SK-N-DZ (cell line): ENCODE measurements around the gene DCTN1.
A peak's percentile ranks its signal among the peaks of the same experiment; 100 is the strongest.

ENCODE experiments used
- DNase-seq: peaks from one replicate; pipeline ENCODE4 v3.0.0-alpha.2; 2015; ENCODE audit warnings: low spot score

The DCTN1 gene

DNA sequence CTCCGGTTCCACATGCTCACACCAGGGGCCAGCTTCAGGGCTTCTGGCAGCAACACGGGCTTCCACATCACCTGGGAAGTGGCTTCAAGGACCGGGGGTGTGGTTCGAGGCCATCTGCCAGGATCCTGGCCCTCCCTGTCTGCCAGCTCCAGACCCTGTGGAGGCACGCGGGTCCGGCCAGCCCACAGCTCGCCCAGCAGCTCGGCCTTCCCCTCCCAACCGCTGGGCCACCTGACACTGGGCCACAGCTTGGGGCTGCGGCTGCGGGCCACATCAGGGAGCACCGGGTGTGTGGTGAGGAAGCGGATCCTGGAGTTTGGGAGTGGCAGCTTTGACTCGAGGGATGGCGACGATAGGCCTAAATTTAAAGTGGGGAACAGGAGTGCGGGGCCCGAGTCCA is 34.3 kb upstream of the DCTN1 start:
- DNase-seq, result no peak

DNA sequence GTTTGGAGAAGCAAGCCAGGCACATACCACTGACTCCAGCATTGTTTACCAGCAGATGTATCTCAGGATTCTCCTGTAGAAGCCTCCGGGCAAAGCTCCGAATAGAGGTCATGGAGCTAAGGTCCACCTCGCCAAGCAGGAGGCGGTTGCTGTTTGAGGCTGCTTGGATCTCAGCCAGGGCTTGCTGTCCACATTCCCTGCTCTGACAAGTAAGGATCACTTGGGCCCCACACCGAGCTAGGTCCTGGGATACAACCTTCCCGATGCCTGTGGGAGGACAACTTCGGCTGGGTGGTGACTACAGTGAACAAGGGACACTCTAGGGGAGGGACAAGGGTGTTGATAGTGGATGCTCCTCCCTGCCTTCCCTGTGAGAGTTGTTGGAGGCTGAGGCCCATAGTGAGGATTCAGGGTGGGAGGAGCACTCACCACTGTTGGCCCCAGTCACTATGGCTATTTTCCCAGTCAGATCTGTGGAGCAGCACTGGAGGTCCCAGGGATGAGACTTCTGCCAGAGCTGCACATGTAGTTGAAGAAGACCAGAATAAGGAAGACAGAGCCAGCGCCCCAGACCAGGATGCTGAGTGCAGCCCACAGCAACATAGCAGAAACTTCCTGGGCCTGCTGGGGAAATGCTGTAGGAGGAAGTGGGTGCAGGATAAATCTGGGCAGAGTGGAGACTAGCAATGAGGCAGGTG is 33.0 kb upstream of the DCTN1 start:
- no peak for DNase-seq

GRCh38 chr2:74407682-74408081 is 27.6 kb upstream of the DCTN1 start:
- no peak for DNase-seq

DNA sequence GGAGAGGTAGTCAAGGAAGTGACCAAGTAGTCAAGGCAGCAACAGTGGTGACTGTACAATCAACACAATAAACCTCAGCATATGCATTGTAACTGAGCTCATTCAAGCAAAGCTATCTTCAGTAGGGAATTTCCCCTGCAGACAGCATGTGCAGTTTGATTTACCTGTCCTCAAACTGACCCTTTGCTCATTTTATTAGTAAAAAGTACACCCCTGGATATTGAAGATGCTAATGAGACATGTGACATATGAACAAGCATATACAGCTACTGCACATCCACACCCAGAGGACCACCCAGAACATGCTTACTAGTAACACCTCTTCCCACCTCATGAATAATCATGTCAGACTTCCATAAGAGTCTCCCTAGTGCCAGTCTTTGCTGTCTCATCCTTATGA is 25.9 kb upstream of the DCTN1 start:
- DNase-seq, result no peak

DNA sequence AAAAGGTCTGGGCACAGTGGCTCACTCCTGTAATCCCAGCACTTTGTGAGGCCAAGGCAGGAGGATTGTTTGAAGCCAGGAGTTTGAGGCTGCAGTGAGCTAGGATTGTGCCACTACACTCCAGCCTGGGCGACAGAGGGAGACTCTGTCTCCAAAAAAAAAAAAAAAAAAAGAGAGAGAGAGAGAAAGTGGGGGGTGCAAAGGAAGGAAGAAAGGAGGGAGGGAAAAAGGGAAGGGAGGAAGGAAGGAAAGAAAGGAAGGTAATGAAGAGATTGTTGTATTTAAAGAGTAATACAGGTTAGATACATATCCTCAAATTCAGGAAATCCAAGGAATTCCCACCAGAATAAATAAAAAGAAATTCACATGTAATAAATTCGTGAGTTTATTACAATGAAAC is 21.8 kb upstream of the DCTN1 start:
- DNase-seq, result no peak

DNA sequence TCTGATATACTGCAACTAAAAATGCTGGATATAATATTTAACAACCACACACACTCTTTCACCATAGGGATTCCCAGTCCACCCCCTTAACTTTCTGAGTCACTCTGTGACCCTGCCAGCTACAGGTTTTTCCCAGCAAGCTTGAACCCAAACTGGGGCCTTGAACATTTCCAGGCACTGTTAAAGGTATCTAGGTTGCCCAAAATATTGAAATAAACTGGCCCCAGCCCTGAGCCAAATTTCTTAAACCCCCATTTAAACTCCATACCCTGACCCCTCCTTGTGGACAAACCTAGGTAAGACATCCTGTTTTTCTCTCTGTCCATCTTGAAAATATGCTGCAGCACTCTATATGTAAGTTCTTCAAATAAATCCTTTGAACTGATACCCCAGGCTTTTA is 19.7 kb upstream of the DCTN1 start:
- DNase-seq, result peak; percentile 41

DNA sequence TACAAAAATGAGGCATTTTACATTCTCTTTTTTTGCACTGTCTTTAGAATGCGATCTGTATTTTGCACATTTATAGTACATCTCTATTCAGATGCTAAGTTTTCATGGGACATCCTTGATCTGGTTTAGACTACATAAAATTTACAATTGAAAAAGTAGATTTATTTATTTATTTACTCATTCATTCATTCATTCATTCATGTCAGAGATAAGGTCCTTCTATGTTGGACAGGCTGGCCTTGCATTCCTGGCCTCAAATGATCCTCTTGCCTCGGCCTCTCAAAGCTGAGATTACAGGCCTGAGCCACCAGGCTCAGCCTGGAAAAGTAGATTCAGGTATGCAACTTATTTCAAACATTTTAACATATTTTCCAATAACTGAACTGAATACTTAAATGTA is 16.0 kb upstream of the DCTN1 start:
- DNase-seq, result no peak

DNA sequence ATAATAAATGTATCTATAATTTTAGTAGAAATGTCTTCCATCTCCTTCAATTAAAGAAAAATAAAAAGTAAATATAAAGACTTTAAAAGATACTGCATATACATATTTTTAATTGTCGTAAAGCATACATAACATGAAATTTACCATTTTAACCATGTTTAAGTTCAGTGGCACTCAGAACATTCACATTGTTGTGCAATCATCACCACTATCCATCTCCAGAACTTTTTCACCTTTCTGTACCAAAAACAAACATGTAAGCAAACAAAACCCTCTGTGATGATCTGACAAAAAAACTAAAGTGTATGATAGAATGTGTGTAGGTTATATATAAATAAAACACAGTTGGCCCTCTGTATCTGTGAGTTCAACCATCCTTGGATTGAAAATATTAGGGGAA is 13.4 kb upstream of the DCTN1 start:
- DNase-seq, result no peak

- no peak for DNase-seq
Measured at GRCh38 chr2:74392449-74392743, 12.3 kb upstream of the DCTN1 start.

GRCh38 chr2:74391580-74392448 is 11.7 kb upstream of the DCTN1 start:
- peak; percentile 92 for DNase-seq

GRCh38 chr2:74391209-74391579 is 11.1 kb upstream of the DCTN1 start:
- DNase-seq, result peak; percentile 61

DNA sequence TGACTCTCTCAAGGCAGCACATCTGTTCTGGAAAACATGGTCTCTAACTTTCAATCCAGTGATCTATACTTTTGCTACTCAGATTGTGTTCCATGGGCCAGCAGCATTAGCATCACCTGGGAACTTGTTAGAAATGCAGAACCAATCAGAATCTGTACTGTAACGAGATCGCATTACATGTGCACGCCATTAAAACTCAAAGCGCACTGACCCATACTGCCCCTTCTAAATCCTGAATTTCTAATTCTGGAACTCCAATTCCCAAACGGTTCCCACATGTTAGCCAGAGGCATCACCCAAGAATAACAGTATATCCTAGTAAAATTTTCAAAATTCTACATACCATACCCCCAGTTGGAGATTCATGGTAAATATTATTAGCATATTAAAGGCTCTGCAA is 10.5 kb upstream of the DCTN1 start:
- no peak for DNase-seq

DNA sequence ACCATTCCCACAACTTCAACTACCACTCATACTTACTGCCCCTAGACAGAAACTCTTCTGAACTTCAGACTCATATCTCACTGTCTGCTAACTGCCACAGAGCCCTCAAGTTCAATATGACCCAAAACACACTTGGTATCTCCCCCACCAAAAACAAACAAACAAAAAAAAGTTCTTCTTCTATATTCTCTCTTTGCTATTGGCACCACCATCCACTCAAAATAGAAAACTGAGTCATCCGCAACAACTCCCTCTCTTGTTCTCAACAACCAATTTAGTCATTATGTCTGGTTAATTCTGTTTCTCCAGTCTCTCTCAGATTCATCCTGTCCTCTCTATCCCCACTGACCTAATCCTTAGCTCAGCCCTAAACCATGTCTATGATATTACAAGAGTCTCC is 7.2 kb upstream of the DCTN1 start:
- DNase-seq, result no peak

DNA sequence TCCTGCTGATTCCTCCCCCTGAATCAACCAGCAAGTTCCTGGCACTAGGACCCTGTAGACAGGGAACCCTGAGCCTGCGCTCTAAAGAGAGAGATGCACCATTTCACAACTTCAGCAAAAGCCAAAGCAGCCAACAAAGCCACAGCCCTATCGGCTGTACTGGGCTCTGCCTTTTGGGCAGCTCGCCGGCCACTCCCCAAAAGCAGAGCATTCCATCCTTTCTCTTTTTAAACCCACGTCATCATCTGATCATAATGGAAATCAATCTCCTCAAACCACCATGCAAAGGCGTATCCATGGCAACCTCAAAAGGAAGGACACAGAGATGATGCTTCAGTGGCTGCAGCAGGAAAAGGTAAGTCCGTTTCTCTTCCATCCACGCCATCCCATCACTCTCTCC is 5.3 kb upstream of the DCTN1 start:
- no peak for DNase-seq

GRCh38 chr2:74384051-74384450 is 3.9 kb upstream of the DCTN1 start:
- DNase-seq, result no peak

- DNase-seq, result no peak
Measured at GRCh38 chr2:74383254-74383653, 3.1 kb upstream of the DCTN1 start.

- DNase-seq, result no peak
Measured at GRCh38 chr2:74381751-74382150, 1.6 kb upstream of the DCTN1 start.

DNA sequence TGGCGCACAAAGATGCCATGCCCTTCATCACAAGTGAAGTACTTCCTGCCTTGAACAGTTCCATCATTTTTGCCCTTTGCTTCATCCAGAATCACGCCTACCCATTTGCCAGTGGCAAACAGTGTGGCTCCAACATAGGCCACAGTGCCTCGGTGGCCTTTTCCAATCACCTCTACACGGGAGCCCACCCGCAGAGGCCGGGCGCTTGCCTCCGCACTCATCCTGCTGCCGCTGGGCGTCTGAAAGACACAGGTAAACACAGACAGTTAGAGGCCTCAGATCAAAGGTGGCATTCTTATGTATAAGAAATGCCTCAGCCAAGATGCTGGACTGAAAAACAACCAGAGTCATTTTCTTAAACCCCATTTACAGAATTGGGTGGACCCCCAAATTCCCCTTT is 2.1 kb downstream of the DCTN1 start:
- DNase-seq, result no peak

DNA sequence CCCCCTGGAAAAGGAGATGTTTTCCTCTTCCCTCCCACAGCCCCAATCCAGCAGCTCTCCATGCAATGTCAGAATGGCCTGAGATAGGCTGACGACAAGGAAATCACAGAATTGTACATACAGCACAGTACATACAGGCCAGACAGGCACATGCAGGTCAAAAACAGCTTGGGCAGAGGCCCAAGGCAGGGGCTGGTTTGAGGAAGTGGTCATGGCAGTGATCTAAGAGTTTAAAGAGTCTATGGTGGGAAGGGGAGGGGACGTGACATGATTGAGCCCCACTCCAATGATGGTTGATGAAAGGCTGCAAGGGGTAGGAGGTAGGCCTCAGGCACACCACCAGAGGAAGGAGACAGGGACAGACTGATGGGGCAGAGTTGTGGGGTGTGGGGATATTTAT is 4.3 kb downstream of the DCTN1 start:
- no peak for DNase-seq

- peak; percentile 88 for DNase-seq
Measured at GRCh38 chr2:74374509-74375205, 5.5 kb downstream of the DCTN1 start.

DNA sequence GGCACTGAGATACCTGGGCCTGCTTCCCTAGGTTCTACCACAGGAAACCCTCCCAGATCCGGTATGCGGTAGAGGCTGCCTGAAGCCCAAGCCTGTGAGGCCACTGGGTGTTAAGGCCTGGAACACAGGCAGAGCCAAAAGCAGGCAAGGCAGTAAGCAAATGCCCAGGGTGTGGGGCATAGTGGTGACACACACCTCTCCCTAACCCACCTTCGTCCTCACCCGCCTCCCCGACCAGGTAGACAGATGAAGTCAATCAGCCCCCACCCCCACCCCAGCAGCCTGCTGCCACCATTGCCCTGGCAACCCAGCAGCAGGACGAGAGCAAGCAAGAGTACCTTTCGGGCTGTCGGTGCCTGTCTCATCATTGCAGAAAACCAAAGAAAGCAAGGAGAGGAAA is 6.1 kb downstream of the DCTN1 start:
- no peak for DNase-seq

GRCh38 chr2:74373221-74373676 is 6.9 kb downstream of the DCTN1 start:
- peak; percentile 67 for DNase-seq

- no peak for DNase-seq
Measured at GRCh38 chr2:74372674-74373073, 7.4 kb downstream of the DCTN1 start.
